ENCODE data around the gene IFNGR1.
"Not testable (repeated sequence)": the region's sequence is repeated elsewhere in the genome, so short reads cannot be mapped to it uniquely, and the experiment has no call there.

The IFNGR1 gene

DNA sequence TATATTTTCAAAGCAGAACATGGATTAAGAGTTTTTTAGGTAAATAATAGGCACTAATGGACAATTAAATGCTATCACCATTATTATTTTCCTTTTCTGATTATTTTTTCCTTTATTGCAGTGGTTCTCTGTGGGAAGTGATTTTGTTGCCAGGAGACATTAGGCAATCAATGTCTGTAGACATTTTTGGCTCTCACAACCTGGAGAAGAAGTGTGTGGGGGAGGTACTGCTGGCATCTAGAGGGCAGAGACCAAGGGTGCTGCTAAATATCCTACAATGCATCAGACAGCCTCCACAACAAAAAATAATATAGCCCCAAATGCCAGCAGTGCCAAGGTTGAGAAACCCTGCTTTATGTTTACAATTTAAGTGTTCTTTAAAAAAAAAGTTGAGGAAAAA lies 8.3 kb downstream of the IFNGR1 start:
- DNase-seq: no peak

DNA sequence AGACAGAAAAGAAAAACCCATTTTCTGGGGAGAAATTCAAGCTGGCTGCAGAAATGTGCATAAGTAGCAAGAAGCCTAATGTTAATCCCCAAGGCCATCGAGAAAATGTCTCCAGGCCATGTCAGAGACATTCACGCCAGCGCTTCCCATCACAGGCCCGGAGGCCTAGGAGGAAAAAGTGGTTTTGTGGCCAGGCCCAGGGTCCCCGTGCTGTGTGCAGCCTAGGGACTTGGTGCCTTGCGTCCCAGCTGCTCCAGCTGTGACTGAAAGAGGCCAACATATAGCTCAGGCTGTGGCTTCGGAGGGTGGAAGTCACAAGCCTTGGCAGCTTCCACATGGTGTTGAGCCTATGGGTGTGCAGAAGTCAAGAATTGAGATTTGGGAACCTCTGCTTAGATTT lies 10.9 kb downstream of the IFNGR1 start:
- no peak for DNase-seq

DNA sequence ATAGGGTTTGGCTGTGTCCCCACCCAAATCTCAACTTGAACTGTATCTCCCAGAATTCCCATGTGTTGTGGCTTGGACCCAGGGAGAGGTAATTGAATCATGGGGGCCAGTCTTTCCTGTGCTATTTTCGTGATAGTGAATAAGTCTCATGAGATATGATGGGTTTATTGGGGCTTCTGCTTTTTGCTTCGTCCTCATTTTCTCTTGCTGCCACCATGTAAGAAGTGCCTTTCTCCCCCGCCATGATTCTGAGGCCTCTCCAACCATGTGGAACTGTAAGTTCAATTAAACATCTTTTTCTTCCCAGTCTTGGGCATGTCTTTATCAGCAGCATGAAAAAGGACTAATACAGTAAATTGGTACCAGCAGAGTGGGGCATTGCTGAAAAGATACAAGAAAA lies 11.7 kb downstream of the IFNGR1 start:
- not testable (repeated sequence) for DNase-seq

DNA sequence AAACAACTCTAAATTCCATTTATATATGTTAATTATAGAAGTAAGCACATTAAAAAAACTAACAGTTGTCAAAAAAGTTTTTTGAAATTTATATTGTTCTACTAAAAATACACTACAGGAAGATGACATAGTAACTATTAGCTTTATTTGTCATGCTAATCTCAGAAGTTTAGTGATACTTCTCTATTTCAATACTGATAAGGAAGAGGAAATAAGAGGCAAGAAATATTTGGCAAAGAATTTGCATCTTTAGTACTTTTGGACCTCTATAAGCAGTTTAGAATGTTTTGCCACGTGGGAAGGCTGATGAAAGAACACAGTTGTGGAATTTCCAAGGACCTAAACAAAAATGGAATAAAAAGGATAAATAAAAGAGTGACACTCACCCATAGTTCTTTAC lies 12.6 kb downstream of the IFNGR1 start:
- no peak for DNase-seq

DNA sequence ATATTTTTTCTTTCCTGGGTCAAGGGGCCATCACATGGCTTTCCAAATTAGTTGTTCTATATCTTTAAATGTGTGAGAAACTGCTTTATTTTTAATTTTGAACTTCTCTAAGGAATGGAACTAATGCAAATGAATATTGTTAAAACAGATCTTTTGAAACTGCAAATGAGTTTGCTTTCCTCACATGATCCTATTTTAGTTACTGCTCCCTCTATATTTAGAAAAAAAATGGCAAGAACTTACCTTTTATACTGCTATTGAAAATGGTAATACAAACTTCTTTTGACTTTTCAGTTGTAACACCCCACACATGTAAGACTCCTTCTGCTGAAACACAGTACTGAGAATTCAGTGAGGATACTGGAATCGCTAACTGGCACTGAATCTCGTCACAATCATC lies 15.9 kb downstream of the IFNGR1 start:
- DNase-seq: no peak

DNA sequence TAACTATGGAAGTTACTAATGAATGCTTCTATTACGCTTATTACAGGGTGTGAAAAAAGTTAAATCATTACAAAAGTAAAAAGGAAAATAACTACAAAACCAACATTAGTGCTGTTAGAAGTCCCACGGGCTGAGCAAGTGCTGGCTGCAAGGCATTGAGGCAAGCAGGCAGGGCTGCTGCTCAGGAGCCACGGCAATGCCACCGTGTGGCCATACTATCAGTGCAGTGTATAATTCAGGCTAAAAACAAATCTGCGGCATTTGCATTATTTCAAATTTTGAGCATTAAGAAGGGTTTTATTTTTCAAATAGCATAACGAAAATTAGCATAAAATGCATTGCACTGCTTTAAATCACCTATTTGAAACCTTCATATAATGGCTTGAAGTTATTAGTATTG lies 17.1 kb downstream of the IFNGR1 start:
- no peak for DNase-seq

DNA sequence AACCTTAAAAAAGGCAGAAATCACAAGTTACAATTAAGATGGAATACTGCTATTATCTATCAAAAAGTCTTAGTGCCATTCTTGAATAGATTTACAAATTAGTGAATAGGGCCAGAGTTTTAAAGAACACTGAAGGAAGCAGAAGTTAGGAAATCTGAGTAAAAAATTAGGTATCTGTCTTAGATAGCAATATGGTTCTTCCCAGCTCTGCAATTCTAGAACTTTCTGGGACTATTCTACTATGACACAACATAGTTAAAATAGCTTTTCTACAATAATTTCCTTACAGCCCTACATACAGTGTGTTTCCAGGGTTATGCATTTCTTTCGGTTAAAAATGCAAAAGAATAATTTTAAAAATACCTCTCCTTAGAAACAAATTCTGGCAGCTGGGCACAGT lies 18.2 kb downstream of the IFNGR1 start:
- no peak for DNase-seq

DNA sequence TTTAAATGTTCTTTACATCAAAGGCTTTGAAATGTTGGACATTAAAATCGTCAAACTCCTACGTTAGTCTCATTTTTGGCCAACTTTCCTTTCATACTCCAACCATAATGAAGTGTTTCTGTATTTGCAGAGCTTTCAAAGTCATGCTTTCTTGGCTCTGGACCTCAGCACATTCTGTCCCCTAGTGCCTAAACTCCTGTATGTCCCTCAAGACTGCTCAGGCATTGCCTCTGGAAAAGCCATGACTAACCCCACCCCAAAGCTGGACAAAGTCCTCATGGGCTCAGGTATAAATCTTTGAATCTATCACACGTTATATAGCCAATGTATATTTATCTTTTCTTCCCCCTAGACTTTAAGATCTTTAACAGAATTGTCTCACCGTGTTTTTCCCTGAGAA lies 18.9 kb downstream of the IFNGR1 start:
- no peak for DNase-seq

DNA sequence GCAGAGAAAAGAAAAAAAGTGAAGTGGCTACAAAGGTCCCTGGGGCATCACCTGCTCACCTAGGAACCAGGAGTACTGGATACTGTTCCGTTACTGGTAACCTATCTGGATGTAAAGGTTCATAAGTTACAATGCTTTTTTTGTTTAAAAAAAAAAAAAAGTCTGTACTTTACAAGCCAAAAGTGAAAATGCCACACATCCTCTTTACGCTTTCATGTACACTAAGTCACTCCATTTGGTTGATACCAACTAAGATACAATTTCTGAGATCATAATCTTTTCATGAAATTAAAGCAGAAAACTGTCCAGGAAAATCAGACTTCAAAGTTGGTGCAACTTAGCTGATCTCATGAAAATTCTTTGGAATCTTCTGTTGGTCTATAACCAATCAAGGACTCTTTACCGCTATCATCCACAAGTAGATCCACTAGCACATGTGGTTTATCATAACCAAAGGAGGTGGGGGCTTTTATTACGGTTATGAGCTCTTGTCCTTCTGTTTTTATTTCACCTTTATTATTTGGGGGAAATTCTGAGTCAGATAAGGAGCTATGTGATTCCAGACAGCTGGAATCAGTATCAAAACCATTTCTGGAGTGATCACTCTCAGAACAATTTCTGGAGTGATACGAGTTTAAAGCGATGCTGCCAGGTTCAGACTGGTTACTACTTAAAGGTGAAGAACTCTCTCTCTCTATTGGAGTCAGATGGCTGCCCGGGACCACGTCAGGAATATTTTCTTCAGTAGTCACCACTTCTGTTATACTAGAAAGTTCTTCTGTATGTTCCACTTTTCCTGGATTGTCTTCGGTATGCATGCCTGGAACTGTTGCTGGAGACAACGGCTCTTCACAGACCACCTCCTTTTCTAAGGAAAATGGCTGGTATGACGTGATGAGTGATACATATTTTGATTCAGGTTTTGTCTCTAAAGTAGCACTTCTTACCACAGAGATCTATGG lies 21.2 kb downstream of the IFNGR1 start:
- DNase-seq: no peak

DNA sequence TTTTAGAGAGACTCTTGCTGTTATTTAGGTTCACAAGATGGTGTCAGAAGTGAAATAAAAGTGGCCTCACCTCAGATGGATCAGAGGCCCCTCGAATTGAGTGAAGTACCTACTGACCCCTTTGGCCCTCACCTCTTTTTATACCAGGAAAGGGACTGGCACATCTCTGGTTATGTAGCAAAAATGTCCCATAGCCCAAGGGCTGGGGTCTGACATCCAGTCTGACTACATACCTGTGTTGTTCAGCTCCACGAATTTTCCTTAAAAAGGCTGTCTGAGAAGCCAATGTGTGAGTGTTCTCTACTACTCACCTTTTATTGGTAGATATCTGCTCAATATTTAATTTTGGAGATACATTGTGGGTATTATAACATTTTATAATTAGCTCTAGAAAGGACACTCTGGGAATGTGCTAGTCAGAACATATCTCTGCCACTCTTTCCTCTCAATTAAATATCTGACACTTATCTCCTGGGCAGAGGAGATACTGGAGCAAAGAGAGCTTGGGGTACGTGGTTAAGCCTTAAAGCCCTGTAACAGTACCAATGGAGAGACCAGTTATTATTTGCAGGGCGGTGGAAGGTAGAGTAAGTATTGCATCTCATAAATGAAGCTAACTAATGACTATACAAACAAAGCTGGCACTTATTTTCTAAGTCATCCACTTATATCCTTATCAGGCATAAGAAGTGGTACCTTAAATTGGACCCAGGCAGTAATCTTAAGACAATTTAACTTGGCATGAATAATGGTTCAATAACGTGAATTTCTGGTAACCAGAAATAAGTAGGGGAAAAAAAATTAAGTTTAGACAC lies 25.7 kb downstream of the IFNGR1 start:
- no peak for DNase-seq

DNA sequence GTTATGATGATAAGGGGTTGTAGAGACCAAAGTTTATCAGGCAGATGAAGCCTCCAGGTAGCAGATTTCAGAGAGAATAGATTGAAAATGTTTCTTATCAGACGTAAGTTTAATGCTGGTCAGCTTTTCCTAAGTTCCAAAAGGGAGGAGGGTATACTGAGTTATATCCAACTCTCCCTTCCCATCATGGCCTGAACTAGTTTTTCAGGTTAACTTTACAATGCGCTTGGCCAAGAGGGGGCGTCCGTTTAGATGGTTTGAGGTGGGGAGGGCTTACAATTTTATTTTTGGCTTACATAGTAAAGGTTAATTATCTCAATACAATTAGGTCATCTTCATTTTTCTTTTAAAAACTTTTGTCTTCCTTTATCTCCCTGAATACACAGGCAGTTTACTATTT lies 26.4 kb downstream of the IFNGR1 start:
- DNase-seq: no peak

DNA sequence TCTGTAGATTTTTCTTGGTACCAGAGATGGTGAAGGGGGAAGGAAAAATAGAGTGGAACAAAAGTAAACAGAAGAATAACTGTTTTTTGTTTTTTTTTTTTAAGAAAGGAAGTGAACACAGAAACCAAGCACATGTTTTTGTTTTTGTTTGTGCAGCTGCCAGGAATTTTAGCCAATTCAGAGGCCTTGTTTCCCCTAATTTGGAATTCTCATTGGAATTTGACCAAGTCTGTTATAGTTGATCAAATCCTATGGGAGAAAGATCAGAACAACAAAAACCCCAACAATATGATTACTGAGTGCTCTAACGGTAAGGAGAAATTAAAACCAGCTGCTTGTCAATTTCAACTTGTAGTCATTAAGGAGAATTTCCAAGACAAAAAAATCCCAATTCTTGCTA lies 27.5 kb downstream of the IFNGR1 start:
- no peak for DNase-seq

DNA sequence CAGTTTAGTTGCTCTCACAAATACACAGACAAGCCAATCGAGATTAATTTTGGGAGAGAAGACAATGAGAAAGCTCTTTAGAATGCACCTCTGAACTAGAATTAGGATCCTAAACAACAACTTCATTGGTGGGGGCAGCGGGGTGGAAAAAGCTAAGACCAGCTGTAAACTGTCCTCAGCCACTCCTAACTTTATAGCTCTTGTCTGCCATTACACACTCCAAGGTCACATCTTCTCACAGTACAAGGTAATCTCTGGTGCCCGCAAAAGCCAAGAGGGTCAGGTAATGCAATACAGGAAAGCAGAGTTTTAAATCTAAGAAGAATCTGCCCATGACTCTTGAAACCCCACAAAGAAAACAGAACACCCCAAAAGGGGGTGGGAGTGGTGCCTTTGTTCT lies 27.9 kb downstream of the IFNGR1 start:
- DNase-seq: no peak

DNA sequence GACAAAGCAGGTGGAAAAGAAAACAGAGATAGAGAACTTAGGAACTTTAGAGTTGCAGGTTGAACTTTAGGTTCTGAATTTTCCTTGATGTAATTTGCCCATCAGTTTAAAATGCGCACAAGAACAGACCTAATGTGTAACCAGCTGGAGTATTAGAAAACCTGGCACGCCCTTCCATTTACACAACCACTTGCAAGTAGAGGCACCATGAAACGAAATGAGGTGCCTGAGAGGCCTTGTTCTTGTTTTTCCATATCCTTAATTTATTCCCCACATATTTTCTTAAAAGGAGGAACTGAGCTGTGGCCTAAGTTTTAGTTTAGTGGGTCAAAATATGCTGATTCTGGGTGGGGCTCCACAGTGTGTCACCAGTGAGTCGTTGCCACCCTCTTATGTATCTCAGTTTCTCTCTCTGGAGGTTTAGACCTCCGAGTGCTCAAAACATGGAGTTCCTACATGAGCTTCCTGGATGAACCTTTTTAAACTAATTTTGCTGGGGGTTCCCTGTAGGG lies 28.5 kb downstream of the IFNGR1 start:
- no peak for DNase-seq

DNA sequence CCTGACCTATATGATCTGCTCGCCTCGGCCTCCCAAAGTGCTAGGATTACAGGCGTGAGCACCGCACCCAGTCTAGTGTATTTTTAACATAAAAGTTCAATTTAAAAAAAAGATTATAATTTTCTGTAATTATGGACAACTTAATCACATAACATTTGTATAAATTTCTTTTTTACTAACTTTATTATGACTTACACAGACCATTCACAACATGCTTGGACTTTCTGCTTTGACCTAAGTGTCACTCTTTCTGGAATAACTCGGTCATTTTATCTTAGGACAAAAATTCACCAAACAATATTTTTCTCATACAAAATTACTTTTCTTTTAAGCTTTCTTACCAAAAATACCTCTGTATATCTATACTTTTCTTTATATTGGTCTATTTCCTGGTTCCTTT lies 30.3 kb downstream of the IFNGR1 start:
- no peak for DNase-seq

DNA sequence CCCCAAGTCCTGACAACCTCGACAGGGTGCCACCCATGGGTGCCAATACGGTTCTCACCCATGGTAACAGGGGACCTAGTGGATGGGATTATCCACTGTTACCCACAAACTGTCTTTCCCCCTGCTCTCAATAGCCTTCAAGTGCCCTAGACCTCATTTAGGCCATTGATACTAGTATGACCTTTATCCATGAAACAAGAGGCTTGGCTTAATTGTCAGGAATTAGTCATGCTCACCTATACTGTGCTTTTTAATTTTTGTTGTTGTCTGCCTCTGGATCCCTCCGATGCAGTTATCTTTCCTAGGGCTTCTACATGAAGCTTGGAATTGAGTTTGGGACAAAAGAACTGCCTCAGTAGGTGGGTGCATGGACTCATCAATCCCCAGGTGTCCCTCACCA lies 33.9 kb downstream of the IFNGR1 start:
- no peak for DNase-seq

DNA sequence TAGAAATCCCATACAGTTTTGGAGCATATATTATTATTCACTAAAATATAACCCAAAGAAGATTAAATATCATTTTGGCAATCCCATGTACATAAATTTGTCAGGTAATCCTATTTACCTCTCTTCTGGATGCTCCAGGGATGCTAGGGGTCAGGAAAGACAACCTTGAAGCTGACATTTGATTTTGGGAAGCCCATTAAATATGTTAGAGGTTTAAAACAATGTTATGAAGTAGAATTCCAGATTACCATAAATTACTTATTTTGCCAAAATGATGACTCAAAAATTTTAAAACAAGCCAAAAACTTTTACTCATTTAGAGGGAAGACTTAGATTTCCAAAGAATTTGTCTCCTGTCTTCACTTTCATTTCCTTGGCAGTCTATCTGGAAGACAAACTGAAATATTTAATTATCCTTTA lies 36.5 kb downstream of the IFNGR1 start:
- no peak for DNase-seq

DNA sequence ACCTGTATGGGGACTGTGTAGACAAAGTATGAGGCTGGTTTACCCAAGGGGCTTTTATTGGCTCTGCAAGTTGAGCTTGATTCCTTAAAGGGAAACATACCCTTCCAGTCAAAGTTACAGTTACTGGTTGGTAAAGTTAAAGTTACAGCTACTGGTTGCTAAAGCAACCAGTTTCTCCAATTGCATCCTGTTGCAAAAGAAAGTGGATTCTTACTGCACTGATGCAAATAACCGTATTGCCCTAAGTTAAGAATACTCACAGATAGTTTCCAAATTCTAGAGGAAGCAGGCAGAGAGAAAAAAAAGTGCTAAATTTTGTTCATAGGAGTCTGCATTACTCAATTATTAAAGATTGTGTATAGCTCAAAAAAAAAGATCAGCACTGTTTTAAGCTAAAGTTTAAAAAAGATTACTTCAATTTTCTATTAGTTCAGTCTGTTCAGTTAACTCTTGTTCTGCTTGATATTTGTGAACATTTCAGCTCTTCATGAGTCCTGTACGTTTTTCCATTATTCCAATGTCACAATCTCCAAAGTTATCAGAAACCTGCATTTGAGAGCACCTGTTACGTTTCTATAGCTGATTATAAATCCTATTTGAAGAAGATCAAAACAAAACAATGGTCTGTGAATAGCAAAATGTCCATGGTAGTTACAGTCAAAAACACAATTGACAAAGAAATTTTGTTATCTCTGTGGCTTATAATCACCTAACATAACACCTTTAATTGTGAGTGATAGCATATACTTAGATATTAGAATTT lies 37.1 kb downstream of the IFNGR1 start:
- DNase-seq: no peak

DNA sequence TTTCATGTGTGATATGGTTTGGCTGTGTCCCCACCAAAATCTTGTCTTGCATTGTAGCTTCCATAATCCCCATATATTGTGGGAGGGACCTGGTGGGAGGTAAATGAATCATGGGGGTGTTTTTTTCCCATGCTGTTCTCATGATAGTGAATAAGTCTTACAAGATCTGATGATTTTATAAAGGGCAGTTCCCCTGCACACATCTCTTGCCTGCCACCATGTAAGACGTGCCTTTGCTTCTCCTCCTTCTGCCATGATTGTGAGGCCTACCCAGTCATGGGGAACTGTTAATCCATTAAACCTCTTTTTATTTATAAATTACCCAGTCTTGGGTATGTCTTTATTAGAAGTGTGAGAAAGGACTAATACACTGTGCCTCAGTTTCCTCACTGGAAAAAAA lies 41.6 kb downstream of the IFNGR1 start:
- DNase-seq: no peak

DNA sequence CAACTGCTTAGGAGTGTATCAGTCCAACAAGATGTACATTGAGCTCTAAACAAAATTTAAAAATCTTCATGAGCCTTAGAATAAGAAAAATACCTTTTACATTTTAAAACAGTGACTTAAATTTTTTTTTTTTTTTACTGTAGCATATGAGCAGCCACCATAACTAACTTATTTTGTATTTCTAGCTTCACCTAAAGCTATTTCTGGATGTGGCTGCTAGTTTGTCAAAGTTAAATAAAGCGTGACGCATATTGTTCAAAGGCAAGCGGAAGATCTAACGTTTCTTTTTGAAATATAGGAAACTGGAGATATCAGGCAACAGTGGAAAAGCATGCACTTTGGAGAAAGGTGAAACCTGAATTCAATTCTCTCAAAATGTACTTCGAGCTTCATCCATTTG lies 42.5 kb downstream of the IFNGR1 start:
- DNase-seq: no peak

DNA sequence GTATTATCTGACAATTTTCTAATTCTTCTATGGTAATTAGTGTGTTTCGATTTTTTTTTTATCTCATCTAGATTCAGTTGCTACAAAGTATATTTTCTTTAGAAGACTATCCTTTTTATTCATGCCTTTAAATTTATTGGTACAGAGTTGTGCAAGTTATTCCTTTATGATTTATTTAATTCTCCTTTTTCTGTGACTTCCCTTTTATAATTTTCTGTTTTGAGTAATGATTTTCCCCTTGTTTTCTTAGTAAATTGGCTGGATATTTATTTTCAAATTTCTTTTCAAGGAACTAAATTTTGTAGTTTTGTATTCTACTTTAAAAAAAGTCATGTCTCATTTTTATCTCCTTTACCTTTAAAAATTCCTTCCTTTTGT lies 43.3 kb downstream of the IFNGR1 start:
- no peak for DNase-seq

DNA sequence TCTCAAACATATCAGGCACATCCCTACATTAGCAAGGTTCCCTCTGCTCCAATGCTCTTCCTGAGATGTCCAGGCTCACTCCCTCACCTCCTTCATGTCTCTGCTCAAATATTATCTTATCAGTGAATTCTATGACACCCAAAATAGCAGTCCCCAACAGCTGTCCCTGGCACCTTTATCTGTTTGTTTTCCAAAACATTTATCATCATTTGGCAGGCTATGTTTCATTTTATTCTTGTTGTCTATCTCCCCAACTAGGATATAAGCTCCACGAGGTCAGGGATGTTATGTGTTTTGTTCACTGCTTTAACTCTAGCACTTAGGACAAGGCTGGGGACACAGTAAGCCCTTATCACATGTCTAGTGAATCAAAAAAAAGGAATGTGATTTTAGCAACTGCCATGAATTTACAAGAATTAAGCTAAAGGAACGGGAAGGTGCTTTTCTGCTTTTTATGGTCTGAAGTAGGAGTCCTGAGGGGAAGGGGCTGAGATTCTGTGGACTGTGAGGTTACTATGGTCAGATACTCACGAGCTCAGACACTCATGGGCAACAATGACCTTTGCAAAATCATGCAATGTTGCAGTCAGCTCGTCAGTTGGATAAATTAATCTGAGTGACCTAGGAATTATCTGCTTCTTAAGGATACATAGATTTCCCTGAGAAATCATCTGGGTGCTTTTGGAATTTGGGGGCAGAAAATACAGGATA lies 43.9 kb downstream of the IFNGR1 start:
- no peak for DNase-seq

DNA sequence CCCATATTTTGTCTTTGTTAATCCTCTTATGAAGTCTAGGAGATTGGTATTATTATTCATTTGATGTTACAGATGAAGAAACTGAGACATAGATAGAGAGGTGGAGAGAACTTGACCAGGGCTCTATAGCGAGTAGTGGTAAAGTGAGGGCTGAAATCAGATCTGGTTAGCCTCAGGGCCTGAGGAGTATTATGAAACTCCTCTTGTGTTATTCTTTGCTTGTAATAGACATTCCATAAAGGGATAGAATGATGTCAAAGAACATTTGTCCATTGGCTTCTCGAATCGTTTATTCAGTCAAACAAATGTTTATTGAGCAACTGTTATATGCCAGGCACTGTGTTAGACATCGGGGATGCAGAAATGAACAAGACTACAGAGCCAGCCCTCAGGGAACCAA lies 45.7 kb downstream of the IFNGR1 start, which contains the start of gene IL22RA2:
TSS of gene IL22RA2 (minus strand) at position 144 of the 400 bp plus-strand sequence. CDS start 11,895 bp downstream, outside the sequence.
- no peak for DNase-seq
